ENCODE results near the gene PLCB4.

Gene PLCB4

DNA sequence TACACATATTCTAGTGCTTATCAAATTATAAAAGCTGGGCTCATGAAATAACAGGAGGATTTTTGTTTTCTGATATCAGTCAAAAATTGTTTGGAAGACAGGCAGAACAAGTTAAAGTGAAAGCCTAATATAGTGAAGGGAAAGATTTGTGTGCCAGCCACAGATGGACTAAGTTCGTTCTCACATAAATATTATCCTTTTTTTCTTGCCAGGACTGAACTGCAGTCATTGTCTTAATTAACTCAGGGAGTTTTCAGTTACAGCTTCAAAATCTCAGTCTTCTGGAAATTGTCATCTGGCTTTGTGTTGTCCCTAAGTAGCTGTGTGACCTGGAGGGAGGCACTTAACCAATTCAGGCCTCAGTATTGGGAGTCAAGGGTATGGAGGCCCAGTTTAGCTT is 40.7 kb downstream of the PLCB4 start:
- no peak for DNase-seq

- DNase-seq: no peak
Measured at GRCh38 chr20:9110365-9110764, 41.5 kb downstream of the PLCB4 start.

GRCh38 chr20:9110916-9111432 is 42.1 kb downstream of the PLCB4 start:
- no peak for DNase-seq

DNA sequence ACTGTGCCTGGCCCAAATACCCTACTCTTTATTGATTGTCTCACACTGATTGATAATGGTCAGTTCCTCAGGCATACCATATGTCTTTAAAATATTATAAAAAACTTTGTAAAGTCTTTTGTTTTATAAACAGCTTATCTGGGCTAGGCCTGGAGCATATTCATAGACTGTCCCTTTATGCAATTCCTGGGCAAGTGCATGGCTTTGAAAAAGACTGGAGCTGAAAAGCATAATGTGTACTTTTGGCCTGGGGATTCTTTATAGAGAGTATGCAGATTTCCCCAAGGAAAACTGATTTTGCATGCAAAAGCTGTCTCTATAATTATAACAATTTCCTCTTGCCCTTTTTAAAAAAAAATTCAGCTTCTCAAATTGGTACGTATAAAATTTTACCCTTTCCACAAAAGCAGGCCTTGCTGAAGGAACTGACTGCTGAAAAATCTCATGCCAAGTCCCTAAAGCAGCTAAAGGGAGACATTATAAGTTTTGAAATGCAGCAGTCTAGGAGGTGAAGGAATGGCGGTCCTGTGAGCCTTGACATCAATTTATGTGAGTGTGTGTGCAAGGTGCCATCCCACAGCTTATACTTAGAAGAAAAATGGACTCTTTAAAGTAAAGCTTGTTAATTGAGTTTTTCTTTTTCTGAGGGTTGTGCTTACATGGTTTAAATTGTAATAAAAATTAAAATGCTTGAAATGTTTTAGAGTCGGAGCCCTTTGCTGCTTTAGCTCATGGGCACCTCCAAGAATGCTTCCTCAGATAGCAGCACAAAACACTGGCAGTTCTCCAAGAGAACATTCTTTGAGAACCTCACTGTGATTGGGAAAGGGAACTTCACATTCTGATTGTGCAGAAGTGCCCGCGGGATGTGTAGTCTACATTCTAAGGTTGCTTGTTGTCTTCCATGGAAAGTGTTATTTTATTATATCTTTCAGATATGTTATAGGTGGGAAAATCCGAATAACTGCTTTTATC is 43.9 kb downstream of the PLCB4 start:
- DNase-seq: no peak

DNA sequence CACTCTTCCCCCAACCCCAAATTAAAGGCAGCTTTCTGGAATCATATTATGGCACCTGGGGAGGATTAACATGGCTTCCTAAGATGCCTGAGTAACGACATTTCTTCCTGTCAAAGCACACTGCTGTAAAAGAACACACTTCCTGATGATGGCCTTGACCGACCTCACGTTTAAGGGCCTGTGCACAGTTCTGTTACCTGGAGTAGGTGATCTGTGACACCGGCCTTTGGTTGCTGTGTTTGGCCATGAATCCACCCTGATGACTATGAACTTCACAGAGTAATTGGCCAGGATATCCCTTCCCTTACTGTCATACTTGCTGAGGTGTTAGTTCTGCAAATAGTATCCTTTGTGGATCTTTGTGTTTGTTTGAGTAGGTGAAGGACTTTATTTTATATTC is 45.8 kb downstream of the PLCB4 start:
- DNase-seq: no peak

DNA sequence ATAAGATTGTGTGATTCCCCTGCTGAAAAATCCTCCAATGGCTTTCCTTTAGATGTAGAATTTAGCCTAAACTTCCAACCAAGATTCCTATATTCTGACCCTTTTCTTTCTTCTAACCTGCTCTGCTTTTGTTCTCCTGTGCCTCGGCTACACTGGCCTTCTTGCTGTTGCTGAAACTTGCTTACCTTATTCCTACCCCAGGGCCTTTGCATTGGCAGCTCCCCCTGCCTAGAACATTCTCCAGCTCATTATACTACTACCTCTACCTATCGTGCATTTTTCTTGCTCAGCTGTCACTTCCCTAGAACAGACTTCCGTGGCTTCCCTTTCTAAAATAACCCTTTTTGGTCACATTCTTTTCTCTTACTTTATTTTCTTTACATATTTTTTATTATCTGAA is 48.7 kb downstream of the PLCB4 start:
- no peak for DNase-seq

DNA sequence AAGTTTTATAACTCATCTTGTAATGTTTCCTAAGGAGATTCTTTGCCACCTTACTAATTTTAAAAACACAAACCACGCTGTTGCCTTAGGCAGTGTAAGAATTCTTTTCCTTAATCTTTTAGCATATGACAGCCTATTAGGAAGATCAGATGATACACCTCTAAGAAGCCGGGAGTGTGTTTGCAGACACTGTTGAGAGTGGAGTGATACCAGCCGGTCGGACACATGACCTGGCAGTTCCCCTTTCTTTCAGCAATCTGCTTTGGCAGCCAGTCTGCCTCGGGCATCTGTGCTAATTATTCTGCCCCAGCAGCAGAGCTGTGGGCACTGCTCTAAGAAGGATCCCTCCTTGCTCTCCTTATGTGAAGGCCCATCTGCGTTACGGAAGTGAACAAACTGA is 50.9 kb downstream of the PLCB4 start:
- no peak for DNase-seq

DNA sequence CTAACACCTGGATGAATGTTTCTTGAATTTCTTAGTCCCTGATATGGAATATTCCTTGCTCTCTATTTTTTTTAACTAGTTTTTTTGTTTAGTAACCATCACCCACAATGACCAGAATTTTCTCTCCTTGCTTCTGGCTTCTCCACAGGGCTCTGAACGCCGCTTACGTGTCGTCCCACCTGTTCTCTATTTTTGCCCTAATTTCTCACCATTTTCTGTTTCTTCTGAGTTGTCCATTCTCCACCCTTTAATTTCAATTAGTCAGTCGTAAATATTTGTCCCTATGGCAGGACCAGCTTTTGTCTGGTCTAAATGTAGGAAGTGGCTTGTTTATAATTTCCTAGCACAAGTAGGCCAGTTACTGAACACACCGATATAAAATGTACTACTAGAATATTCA is 52.3 kb downstream of the PLCB4 start:
- DNase-seq: no peak

DNA sequence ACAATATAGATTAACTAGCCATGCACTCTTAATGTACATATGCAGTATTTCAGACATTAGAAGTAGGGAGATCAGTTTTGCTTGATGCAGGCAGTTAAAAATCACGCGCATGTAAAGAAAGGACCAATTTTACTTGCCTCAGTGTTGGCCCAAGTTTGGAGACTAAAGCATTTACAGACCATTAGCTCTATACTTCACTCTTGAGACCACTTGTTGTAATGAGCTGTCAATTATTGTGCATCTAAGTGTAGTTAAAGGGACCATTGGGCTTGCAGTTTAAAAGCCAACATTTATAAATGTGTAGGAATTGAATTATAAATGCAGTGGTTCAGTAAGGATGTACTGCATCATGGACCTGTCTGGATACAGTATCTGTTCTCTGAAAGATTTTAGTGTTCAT is 53.7 kb downstream of the PLCB4 start:
- no peak for DNase-seq

DNA sequence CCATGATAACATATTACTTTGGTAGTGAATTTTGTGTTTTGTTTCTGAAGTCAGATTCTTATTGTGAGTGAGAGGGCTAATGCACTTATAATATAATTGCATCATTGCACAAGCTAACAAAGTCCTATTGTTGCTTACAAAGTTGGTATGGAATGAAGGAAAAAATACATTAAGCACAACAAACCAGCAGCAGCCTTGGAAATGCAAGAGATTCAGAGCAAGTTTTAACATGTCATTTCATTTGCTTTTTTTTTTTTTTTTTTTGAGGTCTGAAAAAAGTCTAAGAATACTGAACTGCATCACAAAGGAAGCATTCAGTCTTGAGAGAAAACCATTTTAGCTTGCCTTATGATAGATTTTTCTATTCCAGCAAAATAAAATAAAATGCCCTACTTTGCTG is 57.6 kb downstream of the PLCB4 start:
- no peak for DNase-seq

- DNase-seq: no peak
Measured at GRCh38 chr20:9128568-9128967, 59.7 kb downstream of the PLCB4 start.

DNA sequence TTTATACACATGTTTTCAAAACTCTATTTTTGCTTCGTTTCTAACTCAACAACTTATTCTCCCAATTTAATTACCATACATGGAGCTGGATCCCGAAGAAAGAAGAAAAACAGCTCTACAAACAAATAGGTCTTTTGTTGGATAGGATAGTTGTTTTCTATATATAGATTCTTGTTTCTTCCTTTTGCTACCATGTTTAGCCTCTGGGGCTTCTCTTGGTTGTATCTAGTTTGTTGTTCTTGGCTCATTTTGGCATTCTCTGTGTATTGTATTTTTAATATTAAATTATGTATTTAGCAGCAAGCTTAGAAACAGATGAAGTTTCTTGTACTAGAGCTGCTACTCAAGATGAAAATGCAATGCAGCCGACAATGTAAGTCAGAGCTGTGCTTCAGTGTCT is 60.9 kb downstream of the PLCB4 start:
- no peak for DNase-seq

GRCh38 chr20:9130521-9130920 is 61.6 kb downstream of the PLCB4 start:
- DNase-seq: no peak

DNA sequence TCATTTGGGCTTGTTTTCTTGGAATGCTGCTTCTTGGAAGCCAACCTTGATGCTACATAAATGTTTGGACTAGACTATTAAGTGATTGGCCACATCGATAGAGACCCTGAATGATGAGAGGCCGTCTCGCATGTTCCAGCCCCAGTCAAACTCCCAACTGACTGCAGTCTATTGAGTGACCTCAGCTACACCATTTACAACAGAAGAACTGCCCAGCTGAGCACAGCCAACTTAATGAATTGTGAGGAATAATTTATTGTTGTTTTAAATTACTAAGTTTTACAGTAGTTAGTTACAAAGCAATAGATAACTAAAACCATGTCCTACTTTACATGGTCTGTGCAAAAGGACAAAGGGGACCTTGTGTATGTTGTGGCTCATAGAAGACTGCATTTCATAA is 63.0 kb downstream of the PLCB4 start:
- DNase-seq: no peak

GRCh38 chr20:9134346-9134745 is 65.5 kb downstream of the PLCB4 start:
- no peak for DNase-seq

DNA sequence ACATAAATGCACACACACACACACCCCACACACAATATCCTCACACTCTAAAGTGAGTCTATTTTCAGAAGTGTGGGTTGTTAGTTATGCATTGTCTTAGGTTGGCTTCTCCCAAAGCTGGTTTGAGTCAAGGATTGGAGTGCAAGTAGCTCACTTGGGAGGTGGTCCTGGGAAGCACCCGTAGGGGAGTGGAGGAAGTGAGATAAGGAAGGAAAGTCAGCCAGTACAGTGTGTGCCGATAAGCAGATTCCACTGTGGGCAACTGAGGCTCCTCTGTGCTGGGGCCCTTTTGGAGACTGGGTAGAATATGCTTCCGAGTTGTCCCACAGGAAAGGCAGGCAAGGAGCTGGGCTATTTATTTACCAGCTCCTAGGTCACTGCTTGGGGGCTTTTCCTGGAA is 67.2 kb downstream of the PLCB4 start:
- DNase-seq: no peak

GRCh38 chr20:9137001-9137400 is 68.1 kb downstream of the PLCB4 start:
- DNase-seq: no peak

DNA sequence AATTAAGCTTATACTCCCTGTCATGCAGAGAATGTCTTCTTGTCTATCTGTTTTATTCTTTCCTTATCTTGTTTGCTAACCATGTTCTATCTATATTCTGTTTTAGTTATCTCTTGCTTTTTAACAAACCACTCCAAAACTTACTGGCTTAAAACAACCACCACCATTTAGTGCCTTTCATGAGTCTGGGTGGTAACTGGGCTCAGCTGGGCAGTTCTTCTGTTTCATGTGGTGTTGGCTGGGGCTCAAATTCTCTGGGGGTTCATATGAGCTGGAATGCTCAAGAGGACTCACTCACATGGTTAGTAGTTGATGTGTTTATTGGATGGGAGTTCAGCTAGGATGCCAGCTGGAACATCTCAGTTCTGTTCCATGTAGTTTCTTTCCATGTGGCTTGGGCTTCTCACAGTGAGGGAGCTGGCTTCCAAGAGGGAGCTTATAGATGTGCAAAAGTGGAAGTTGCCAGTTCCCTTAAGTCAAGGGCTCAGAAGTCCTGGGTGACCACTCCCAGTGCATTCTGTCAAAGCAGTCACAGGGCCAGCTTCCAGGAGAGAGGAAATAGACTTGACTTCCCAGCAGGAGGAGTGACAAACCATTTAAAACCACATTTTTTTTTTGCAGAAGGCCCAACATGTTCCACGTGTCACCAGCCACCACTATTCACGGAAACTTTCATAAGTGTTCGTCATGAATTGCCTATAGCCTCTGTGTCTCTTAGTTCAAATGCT is 70.4 kb downstream of the PLCB4 start:
- DNase-seq: no peak

GRCh38 chr20:9140162-9140760 is 71.4 kb downstream of the PLCB4 start:
- no peak for DNase-seq

DNA sequence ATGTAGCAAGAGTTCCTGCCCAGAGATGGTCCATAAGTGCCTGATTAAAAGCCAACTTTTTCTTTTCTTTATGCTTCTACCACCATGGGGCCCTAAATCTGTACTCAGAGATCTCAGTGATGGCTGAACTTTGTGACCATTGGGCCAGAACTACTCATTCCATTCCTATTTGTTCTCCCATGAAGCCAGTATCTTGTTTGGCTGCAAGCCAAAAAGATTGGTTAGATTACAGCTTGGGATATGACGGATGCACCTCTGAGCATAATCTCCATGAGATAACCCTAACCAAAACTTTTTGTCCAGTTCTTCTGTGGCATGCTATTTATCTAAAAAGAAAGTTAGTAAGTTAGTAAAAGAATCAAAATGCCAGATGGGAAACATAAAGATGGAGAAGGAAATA is 72.2 kb downstream of the PLCB4 start:
- no peak for DNase-seq

- DNase-seq: no peak
Measured at GRCh38 chr20:9141921-9142320, 73.0 kb downstream of the PLCB4 start.

- DNase-seq: no peak
Measured at GRCh38 chr20:9142809-9143208, 73.9 kb downstream of the PLCB4 start.

DNA sequence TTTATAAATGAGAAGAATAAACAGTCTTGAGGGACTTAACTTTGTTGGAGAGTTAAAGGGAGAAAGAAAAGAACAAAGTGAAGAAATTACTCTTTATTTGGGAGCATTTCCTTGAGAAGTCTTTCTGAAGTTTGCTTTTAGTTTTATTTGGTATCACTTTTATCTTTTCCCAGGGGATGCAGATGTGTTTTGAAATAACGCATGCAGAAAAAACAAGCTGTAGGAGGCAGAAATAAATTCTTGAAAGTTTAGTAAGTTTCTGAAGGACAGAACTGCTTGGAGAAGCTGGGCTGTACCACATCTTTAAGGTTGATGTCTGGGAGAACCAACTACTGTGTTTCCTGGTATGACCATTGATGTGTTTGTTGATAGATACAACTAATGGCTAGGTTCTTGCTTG is 75.0 kb downstream of the PLCB4 start:
- DNase-seq: no peak

DNA sequence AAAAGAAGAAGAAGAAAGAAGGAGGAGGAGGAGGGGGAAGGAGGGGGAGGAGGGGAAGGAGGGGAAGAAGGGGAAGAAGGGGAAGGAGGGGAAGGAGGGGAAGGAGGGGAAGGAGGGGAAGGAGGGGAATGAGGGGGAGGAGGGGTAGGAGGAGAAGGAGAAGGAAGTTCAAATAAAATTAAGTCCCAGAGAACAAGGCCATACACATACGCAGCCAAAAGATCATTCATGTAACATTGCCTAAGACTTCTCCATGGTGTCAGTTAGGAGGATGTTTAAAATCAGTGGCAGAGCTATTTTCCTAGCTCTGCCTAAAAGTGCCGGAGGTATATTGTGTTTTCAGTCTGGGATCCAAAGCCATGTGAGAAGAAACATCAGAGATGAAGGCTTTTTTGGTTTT is 75.8 kb downstream of the PLCB4 start:
- no peak for DNase-seq

Data from activated T-cell treated with anti-CD3 and anti-CD28 coated beads for 4 hours (primary cell).